ENCODE results near the gene SPG11. TPM values are rescaled to one million over a fixed set of nuclear protein-coding genes. Genes with fewer than 3 reads are reported as not detected.
A peak's percentile ranks its signal among the peaks of the same experiment; 100 is the strongest.

Gene SPG11
- total and polyA plus RNA-seq, 9 of the 15 experiments (the other 6 are each of a cell fraction or from before 2014, with no cell fraction given) = 23.3 to 71.2 (median 45.6) TPM

DNA sequence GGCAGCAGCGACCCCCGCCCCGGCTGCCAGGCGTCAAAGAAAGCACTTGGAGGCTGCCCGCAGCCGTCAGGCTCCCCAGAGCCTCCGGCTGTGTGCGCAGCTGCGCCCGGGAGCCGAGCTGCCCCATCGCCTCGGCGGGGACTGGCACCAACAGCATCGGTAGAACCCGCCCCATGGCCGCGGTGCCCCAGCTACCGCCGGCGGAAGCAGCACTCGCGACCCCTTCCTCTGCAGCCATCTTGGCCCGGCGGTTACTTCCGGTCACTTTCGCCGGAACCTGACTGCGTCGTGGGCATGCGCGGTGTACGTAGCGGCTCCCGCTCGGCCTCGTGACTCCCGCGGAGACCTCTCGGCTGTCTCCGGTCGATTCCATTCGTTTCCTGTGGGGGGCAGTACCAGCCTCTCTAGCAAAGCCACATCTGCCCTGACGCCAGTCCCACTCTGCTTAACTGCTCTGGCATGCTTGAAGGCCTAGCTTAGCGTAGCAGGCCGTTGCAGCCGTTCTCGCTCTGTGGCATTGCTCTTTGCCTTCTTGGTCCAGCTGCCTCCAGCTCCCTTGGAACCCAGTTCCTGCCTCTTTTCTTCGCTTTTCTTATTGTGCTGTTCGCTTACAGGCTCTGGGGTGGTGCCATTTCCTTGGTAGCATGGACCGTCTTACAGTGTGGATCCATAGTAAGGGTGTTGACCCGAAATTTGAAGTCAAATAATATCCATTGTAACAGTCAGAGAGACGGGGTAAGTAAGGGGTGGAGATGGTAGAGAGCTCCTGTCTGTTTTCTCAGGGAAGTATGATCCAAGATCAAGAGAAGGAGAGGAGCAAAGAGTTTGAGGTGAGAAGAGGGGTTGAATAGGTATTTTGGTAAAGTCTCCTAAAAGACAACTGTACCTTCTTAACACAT, at the start of gene SPG11 (continued):
- TF ChIP-seq, protein P1, sequence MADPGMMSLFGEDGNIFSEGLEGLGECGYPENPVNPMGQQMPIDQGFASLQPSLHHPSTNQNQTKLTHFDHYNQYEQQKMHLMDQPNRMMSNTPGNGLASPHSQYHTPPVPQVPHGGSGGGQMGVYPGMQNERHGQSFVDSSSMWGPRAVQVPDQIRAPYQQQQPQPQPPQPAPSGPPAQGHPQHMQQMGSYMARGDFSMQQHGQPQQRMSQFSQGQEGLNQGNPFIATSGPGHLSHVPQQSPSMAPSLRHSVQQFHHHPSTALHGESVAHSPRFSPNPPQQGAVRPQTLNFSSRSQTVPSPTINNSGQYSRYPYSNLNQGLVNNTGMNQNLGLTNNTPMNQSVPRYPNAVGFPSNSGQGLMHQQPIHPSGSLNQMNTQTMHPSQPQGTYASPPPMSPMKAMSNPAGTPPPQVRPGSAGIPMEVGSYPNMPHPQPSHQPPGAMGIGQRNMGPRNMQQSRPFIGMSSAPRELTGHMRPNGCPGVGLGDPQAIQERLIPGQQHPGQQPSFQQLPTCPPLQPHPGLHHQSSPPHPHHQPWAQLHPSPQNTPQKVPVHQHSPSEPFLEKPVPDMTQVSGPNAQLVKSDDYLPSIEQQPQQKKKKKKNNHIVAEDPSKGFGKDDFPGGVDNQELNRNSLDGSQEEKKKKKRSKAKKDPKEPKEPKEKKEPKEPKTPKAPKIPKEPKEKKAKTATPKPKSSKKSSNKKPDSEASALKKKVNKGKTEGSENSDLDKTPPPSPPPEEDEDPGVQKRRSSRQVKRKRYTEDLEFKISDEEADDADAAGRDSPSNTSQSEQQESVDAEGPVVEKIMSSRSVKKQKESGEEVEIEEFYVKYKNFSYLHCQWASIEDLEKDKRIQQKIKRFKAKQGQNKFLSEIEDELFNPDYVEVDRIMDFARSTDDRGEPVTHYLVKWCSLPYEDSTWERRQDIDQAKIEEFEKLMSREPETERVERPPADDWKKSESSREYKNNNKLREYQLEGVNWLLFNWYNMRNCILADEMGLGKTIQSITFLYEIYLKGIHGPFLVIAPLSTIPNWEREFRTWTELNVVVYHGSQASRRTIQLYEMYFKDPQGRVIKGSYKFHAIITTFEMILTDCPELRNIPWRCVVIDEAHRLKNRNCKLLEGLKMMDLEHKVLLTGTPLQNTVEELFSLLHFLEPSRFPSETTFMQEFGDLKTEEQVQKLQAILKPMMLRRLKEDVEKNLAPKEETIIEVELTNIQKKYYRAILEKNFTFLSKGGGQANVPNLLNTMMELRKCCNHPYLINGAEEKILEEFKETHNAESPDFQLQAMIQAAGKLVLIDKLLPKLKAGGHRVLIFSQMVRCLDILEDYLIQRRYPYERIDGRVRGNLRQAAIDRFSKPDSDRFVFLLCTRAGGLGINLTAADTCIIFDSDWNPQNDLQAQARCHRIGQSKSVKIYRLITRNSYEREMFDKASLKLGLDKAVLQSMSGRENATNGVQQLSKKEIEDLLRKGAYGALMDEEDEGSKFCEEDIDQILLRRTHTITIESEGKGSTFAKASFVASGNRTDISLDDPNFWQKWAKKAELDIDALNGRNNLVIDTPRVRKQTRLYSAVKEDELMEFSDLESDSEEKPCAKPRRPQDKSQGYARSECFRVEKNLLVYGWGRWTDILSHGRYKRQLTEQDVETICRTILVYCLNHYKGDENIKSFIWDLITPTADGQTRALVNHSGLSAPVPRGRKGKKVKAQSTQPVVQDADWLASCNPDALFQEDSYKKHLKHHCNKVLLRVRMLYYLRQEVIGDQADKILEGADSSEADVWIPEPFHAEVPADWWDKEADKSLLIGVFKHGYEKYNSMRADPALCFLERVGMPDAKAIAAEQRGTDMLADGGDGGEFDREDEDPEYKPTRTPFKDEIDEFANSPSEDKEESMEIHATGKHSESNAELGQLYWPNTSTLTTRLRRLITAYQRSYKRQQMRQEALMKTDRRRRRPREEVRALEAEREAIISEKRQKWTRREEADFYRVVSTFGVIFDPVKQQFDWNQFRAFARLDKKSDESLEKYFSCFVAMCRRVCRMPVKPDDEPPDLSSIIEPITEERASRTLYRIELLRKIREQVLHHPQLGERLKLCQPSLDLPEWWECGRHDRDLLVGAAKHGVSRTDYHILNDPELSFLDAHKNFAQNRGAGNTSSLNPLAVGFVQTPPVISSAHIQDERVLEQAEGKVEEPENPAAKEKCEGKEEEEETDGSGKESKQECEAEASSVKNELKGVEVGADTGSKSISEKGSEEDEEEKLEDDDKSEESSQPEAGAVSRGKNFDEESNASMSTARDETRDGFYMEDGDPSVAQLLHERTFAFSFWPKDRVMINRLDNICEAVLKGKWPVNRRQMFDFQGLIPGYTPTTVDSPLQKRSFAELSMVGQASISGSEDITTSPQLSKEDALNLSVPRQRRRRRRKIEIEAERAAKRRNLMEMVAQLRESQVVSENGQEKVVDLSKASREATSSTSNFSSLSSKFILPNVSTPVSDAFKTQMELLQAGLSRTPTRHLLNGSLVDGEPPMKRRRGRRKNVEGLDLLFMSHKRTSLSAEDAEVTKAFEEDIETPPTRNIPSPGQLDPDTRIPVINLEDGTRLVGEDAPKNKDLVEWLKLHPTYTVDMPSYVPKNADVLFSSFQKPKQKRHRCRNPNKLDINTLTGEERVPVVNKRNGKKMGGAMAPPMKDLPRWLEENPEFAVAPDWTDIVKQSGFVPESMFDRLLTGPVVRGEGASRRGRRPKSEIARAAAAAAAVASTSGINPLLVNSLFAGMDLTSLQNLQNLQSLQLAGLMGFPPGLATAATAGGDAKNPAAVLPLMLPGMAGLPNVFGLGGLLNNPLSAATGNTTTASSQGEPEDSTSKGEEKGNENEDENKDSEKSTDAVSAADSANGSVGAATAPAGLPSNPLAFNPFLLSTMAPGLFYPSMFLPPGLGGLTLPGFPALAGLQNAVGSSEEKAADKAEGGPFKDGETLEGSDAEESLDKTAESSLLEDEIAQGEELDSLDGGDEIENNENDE (IDR thresholded peaks at IDR 0.05; ENCODE audit: low read depth, low read length) = no peak
- TF ChIP-seq ZNF232 (CRISPR knock-in tag; IDR thresholded peaks at IDR 0.05) (peak; percentile 84; the same call in 1 of the 2 replicates), CBX1 (IDR thresholded peaks at IDR 0.05; ENCODE audit: low read depth) (0 out of 2 replicates have a peak, but pooled peaks have one; percentile 72), ZC3H11A (IDR thresholded peaks at IDR 0.05; ENCODE audit: low read depth, low read length) (peak; percentile 40; the same call in 1 of the 2 replicates), KAT2B (IDR thresholded peaks at IDR 0.05; ENCODE audit: low read depth, low read length) (no peak), E2F3 (CRISPR knock-in tag; IDR thresholded peaks at IDR 0.05) (peak; percentile 78), SIX5 (IDR thresholded peaks at IDR 0.05; ENCODE audit: borderline replicate concordance in 1 of 2, insufficient read depth in 1 of 2, low read depth in 1 of 2, low read length in 2 of 2) (no peak)
- TF ChIP-seq, protein P2, sequence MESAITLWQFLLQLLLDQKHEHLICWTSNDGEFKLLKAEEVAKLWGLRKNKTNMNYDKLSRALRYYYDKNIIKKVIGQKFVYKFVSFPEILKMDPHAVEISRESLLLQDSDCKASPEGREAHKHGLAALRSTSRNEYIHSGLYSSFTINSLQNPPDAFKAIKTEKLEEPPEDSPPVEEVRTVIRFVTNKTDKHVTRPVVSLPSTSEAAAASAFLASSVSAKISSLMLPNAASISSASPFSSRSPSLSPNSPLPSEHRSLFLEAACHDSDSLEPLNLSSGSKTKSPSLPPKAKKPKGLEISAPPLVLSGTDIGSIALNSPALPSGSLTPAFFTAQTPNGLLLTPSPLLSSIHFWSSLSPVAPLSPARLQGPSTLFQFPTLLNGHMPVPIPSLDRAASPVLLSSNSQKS (CRISPR knock-in tag; IDR thresholded peaks at IDR 0.05) = no peak
- TF ChIP-seq, protein P3, sequence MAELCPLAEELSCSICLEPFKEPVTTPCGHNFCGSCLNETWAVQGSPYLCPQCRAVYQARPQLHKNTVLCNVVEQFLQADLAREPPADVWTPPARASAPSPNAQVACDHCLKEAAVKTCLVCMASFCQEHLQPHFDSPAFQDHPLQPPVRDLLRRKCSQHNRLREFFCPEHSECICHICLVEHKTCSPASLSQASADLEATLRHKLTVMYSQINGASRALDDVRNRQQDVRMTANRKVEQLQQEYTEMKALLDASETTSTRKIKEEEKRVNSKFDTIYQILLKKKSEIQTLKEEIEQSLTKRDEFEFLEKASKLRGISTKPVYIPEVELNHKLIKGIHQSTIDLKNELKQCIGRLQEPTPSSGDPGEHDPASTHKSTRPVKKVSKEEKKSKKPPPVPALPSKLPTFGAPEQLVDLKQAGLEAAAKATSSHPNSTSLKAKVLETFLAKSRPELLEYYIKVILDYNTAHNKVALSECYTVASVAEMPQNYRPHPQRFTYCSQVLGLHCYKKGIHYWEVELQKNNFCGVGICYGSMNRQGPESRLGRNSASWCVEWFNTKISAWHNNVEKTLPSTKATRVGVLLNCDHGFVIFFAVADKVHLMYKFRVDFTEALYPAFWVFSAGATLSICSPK (IDR thresholded peaks at IDR 0.05; ENCODE audit: borderline replicate concordance) = no peak
- TF ChIP-seq, protein P4, sequence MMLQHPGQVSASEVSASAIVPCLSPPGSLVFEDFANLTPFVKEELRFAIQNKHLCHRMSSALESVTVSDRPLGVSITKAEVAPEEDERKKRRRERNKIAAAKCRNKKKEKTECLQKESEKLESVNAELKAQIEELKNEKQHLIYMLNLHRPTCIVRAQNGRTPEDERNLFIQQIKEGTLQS (IDR thresholded peaks at IDR 0.05) = no peak
- TF ChIP-seq, protein P4 (CRISPR knock-in tag; conservative IDR thresholded peaks at IDR 0.05) = peak; percentile 87

Measured in K562 (cell line).